HCT116 (cell line): ENCODE results near the gene KAT6B. TPM values are rescaled to one million over a fixed set of nuclear protein-coding genes. Genes with fewer than 3 reads are reported as not detected.

Source experiments
- ATAC-seq: fragments of 200-7000 bp; cut with Tn5 transposase; 2 replicates; pipeline ENCODE4 v1.9.1; 2020; ENCODE audit warnings: mild to moderate bottlenecking, moderate library complexity
- BruUV-seq: library from RNA; stranded (reverse); fragments of 400-500 nt; replicated peaks from 2 replicates; lab custom pipeline; 2021; lab: Mats Ljungman, UMichigan
- CTCF ChIA-PET: fragments of 300-600 bp; sonication (Branson Sonifier 250); formaldehyde crosslinking; loops from one replicate; lab custom pipeline; 2021; ENCODE audit warnings: antibody characterized with exemption; lab: Charles Lee
- POLR2A ChIA-PET: fragments of 300-600, 350-600 bp; sonication (Branson Sonifier 250); formaldehyde crosslinking; loops from one replicate; lab custom pipeline; 2021; ENCODE audit warnings: antibody characterized with exemption; lab: Charles Lee
- RAD21 ChIA-PET, 2 experiments: fragments of 300-600 bp; sonication (Branson Sonifier 250); formaldehyde crosslinking; loops; one replicate each; lab custom pipeline; 2023; ENCODE audit warnings: low total read pairs in 2 of 2; ENCODE audit not compliant: uncharacterized antibody in 2 of 2, unreplicated experiment in 2 of 2, low non-redundant PET in 1 of 2; lab: Charles Lee
- DNase-seq: peaks from one replicate; pipeline ENCODE4 v3.0.0-alpha.2; 2010; ENCODE audit warnings: low read depth, low spot score
- H2AFZ ChIP-seq: fragments of 200-600 bp; shearing (Covaris generic), sonication (generic); 2 replicates; pipeline ENCODE4 v1.6.1; 2017; ENCODE audit warnings: low read depth, mixed run types, mixed read lengths, antibody characterized with exemption, low read length; ENCODE audit not compliant: poor library complexity, severe bottlenecking
- H3K27ac ChIP-seq: 2 replicates; pipeline ENCODE4 v1.5.1; 2012; ENCODE audit warnings: low read depth, low read length
- H3K27me3 ChIP-seq: fragments of 200-600 bp; sonication (generic); 2 replicates; pipeline ENCODE4 v1.6.1; 2016; ENCODE audit warnings: mixed run types, low read length, mixed read lengths; ENCODE audit not compliant: insufficient read depth
- H3K36me3 ChIP-seq, 2 experiments: fragments of 200-500 bp in 1 of 2; fragments of 200-600 bp in 1 of 2; sonication (Bioruptor generic) in 1 of 2; sonication (generic) in 1 of 2; 2 replicates each; pipeline versions ENCODE4 v1.5.1 to v1.6.1; 2014 to 2016; ENCODE audit warnings: low read length in 2 of 2, inconsistent platforms in 1 of 2, mixed read lengths in 1 of 2, mixed run types in 1 of 2; ENCODE audit not compliant: insufficient read depth in 2 of 2, control insufficient read depth in 1 of 2
- H3K4me1 ChIP-seq, 2 experiments: fragments of 200-600 bp in 1 of 2; sonication (generic) in 1 of 2; 2 replicates each; pipeline versions ENCODE4 v1.5.1 to v1.6.1; 2012 to 2017; ENCODE audit warnings: low read length in 2 of 2, inconsistent platforms in 1 of 2, mild to moderate bottlenecking in 1 of 2, mixed read lengths in 1 of 2, mixed run types in 1 of 2, moderate library complexity in 1 of 2; ENCODE audit not compliant: insufficient read depth in 2 of 2, control insufficient read depth in 1 of 2
- H3K4me2 ChIP-seq: fragments of 200-600 bp; sonication (generic); 2 replicates; pipeline ENCODE4 v1.6.1; 2017; ENCODE audit warnings: mixed run types, low read length, mixed read lengths
- H3K4me3 ChIP-seq, 2 experiments: fragments of 200-600 bp in 1 of 2; sonication (generic) in 1 of 2; replicated peaks in 1 of 2; 2 replicates each; pipeline ENCODE4 v1.5.1; 2011 to 2016; ENCODE audit warnings: low read length in 2 of 2, control low read depth in 1 of 2, low read depth in 1 of 2, mild to moderate bottlenecking in 1 of 2, mixed read lengths in 1 of 2, mixed run types in 1 of 2
- H3K79me2 ChIP-seq: fragments of 200-600 bp; sonication (generic); 2 replicates; pipeline ENCODE4 v1.6.1; 2017; ENCODE audit warnings: mild to moderate bottlenecking, mixed run types, low read length, moderate library complexity, mixed read lengths; ENCODE audit not compliant: insufficient read depth
- H3K9ac ChIP-seq: fragments of 200-600 bp; sonication (generic); 2 replicates; pipeline ENCODE4 v1.6.1; 2016; ENCODE audit warnings: low read length, mixed read lengths
- H3K9me2 ChIP-seq: fragments of 200-600 bp; sonication (generic), shearing (Covaris generic); 2 replicates; pipeline ENCODE4 v1.6.1; 2017; ENCODE audit warnings: mixed run types, mild to moderate bottlenecking, moderate library complexity; ENCODE audit not compliant: insufficient read depth
- H3K9me3 ChIP-seq, 2 experiments: fragments of 200-500 bp in 1 of 2; fragments of 200-600 bp in 1 of 2; sonication (Bioruptor generic) in 1 of 2; sonication (generic) in 1 of 2; 2 replicates each; pipeline ENCODE4 v1.6.1; 2014 to 2017; ENCODE audit warnings: low read length in 2 of 2, mixed read lengths in 2 of 2, inconsistent platforms in 1 of 2, low read depth in 1 of 2, mild to moderate bottlenecking in 1 of 2, mixed run types in 1 of 2, moderate library complexity in 1 of 2; ENCODE audit not compliant: control insufficient read depth in 1 of 2, insufficient read depth in 1 of 2
- H4K20me1 ChIP-seq: fragments of 200-600 bp; sonication (generic), shearing (Covaris generic); 2 replicates; pipeline ENCODE4 v1.6.1; 2017; ENCODE audit warnings: mixed run types, mild to moderate bottlenecking, moderate library complexity; ENCODE audit not compliant: insufficient read depth
- ATF3 ChIP-seq: IDR thresholded peaks from 2 replicates; pipeline ENCODE4 v1.6.1; 2012
- CBX3 ChIP-seq: IDR thresholded peaks from 2 replicates; pipeline ENCODE4 v1.6.1; 2012; ENCODE audit warnings: low read depth
- CTCF ChIP-seq, 3 experiments: fragments of 200-600 bp in 1 of 3; sonication (generic) in 1 of 3; IDR thresholded peaks in 2 of 3; conservative IDR thresholded peaks in 1 of 3; 2 replicates each; pipeline ENCODE4 v1.5.1; 2012 to 2017; ENCODE audit warnings: low read depth in 2 of 3, low read length in 2 of 3, antibody characterized with exemption in 1 of 3, borderline replicate concordance in 1 of 3, control low read depth in 1 of 3, mild to moderate bottlenecking in 1 of 3, mixed read lengths in 1 of 3, mixed run types in 1 of 3, moderate library complexity in 1 of 3; ENCODE audit not compliant: insufficient read depth in 1 of 3
- EGR1 ChIP-seq: IDR thresholded peaks from 2 replicates; pipeline ENCODE4 v1.6.1; 2012; ENCODE audit warnings: low read depth
- ELF1 ChIP-seq: IDR thresholded peaks from 2 replicates; pipeline ENCODE4 v1.6.1; 2012; ENCODE audit warnings: low read depth, borderline replicate concordance
- EZH2 ChIP-seq: fragments of 200-600 bp; sonication (generic); IDR thresholded peaks from 2 replicates; pipeline ENCODE4 v1.6.1; 2017; ENCODE audit warnings: antibody characterized with exemption, mixed run types
- EZH2phosphoT487 ChIP-seq: fragments of 200-600 bp; IDR thresholded peaks from 2 replicates; pipeline ENCODE4 v1.6.1; 2018; ENCODE audit warnings: antibody characterized with exemption, borderline replicate concordance
- FOSL1 ChIP-seq: IDR thresholded peaks from 2 replicates; pipeline ENCODE4 v1.6.1; 2012; ENCODE audit warnings: low read depth
- JUND ChIP-seq: IDR thresholded peaks from 2 replicates; pipeline ENCODE4 v1.6.1; 2012
- POLR2A ChIP-seq: IDR thresholded peaks from 2 replicates; pipeline ENCODE4 v1.7.0; 2011; ENCODE audit warnings: borderline replicate concordance; ENCODE audit not compliant: insufficient read depth, insufficient read length; ENCODE audit errors: extremely low read depth
- RAD21 ChIP-seq: IDR thresholded peaks from 2 replicates; pipeline ENCODE4 v1.6.1; 2012; ENCODE audit warnings: low read depth, mild to moderate bottlenecking
- REST ChIP-seq: IDR thresholded peaks from 2 replicates; pipeline ENCODE4 v1.6.1; 2012; ENCODE audit warnings: low read depth
- SP1 ChIP-seq: IDR thresholded peaks from 2 replicates; pipeline ENCODE4 v1.6.1; 2012; ENCODE audit warnings: low read depth
- SRF ChIP-seq: IDR thresholded peaks from 2 replicates; pipeline ENCODE4 v1.6.1; 2012; ENCODE audit warnings: low read depth
- TCF7L2 ChIP-seq: IDR thresholded peaks from 2 replicates; pipeline ENCODE4 v1.7.0; 2011; ENCODE audit warnings: borderline replicate concordance, inconsistent platforms; ENCODE audit not compliant: insufficient read depth, insufficient read length; ENCODE audit errors: extremely low read depth
- YY1 ChIP-seq: IDR thresholded peaks from 2 replicates; pipeline ENCODE4 v1.6.1; 2011; ENCODE audit warnings: low read length, low read depth, moderate library complexity, mild to moderate bottlenecking; ENCODE audit not compliant: insufficient replicate concordance; ENCODE audit errors: extremely low read depth
- ZBTB33 ChIP-seq: IDR thresholded peaks from 2 replicates; pipeline ENCODE4 v1.6.1; 2011; ENCODE audit warnings: mild to moderate bottlenecking, low read length, moderate library complexity; ENCODE audit not compliant: insufficient replicate concordance; ENCODE audit errors: extremely low read depth
- ZFX ChIP-seq: fragments of 450-650 bp; IDR thresholded peaks from 2 replicates; pipeline ENCODE4 v1.6.1; 2017
- ZNF274 ChIP-seq: fragments of 200-500 bp; sonication (Bioruptor generic); IDR thresholded peaks from 2 replicates; pipeline ENCODE4 v1.6.1; 2014; ENCODE audit warnings: mild to moderate bottlenecking, low read depth, low read length, inconsistent platforms
- intact Hi-C: fragments of 100-400 bp; cut with micrococcal nuclease; formaldehyde crosslinking; loops from 2 replicates; pipeline ENCODE4 v1.10.0; 2022
- total RNA-seq: library from RNA; stranded (reverse); gene quantifications from one replicate; pipeline ENCODE4 v1.2.1, GENCODE V29; 2021; ENCODE audit not compliant: unreplicated experiment

Gene KAT6B
- total RNA-seq, 1 experiment from 2014 or later = 17.8 TPM

GRCh38 chr10:74994854-74995253 lies 168.5 kb downstream of the KAT6B start:
- no peaks in the 10 kb centered on the region for H3K79me2 ChIP-seq
- no peak for DNase-seq
- no peak overlapping the region for H3K9ac ChIP-seq
- intact Hi-C loops = no loop called here
- no peaks in the 10 kb centered on the region for H3K9me3 ChIP-seq
- H3K4me1 ChIP-seq = peaks cover 0 to 4% of the 10 kb centered on the region in 2 experiments; a peak in 2 of 4 replicates
- ChIA-PET RAD21 (no interaction called here), CTCF (no interaction called here), POLR2A (no interaction called here)
- no peaks in the 10 kb centered on the region for H4K20me1 ChIP-seq
- TF ChIP-seq CBX3 (no peak), SP1 (no peak), YY1 (no peak), REST (no peak), EGR1 (no peak), RAD21 (no peak), ZNF274 (no peak), FOSL1 (no peak), CTCF (IDR thresholded peaks at IDR 0.05 in 2 of 3, conservative IDR thresholded peaks at IDR 0.05 in 1 of 3; ENCODE audit: borderline replicate concordance in 1 of 3, insufficient read depth in 1 of 3, low read depth in 2 of 3, low read length in 2 of 3) (no peak), EZH2 (no peak), POLR2A (no peak), ATF3 (no peak), ELF1 (no peak), ZBTB33 (no peak), TCF7L2 (no peak), EZH2phosphoT487 (no peak), JUND (no peak), ZFX (no peak), SRF (no peak)
- no peak overlapping the region for H3K27ac ChIP-seq
- H2AFZ ChIP-seq = no peak overlapping the region
- ATAC-seq = no peak
- BruUV-seq = no TSS peak
- H3K36me3 ChIP-seq = no peaks in the 10 kb centered on the region
- H3K4me3 ChIP-seq = no peak overlapping the region
- no peak overlapping the region for H3K4me2 ChIP-seq
- H3K27me3 ChIP-seq = no peaks in the 10 kb centered on the region
- no peaks in the 10 kb centered on the region for H3K9me2 ChIP-seq
